Stimulated activated CD8-positive, alpha-beta memory T cell treated with anti-CD3 and anti-CD28 coated beads, Interleukin-12 subunit alpha, Interleukin-12 subunit beta, amount 100 ng/mL, for 4 hours (primary cell): ENCODE results near the gene ARV1.
"Not testable (repeated sequence)": the region's sequence is repeated elsewhere in the genome, so short reads cannot be mapped to it uniquely, and the experiment has no call there.

ENCODE experiments used
- DNase-seq: peaks from one replicate; pipeline ENCODE4 v3.0.0-alpha.2; 2020; ENCODE audit warnings: low read depth

Gene ARV1

DNA sequence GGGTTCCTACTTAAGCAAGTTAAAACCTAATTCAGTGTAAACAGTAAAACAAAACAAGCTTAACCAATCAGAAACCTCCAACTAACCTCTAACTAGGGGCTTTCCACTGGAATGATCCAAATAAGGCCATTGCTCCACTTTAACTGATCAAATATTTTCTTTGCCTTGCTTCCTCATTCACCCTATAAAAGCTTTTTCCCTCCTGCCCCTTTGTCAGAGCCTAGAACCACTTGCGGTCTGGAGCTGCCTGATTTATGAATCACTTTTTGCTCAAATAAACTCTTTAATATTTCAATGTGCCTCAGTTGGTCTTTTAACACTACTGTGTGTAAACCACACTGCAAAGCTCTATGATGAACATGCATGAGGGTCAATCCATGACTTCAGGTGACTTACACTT, 65.7 kb downstream of the ARV1 start:
- DNase-seq: no peak

- DNase-seq: no peak
These were observed 66.4 kb downstream of the ARV1 start for GRCh38 chr1:231045286-231045685.

DNA sequence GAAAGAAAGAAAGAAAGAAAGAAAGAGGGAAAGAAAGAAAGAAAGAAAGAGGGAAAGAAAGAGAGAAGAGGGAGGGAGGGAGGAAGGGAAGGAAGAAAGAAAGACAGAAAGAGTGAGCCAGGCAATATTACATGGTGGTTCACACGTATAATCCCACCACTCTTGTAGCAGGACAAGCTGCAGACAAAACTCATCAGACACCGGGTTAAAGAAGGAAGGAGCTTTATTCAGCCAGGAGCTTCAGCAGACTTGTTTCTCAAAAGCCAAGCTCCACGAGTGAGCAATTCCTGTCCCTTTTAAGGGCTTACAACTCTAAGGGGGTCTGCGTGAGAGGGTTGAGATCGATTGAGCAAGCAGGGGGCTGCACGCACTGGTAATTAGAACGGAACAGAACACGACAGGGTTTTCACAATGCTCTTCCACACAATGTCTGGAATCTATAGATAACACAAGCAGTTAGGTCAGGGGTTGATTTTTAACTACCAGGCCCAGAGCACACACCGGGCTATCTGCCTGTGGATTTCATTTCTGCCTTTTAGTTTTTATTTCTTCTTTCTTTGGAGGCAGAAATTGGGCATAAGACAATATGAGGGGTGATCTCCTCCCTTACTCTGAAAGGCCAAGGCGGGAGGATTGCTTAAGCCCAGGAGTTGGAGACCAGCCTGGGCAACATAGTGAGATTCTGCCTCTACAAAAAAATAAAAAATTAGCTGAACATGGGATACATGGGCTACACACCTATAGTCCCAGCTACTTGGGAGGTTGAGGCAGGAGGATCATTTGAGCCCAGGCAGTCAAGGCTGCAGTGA, 67.2 kb downstream of the ARV1 start:
- DNase-seq: not testable (repeated sequence)

DNA sequence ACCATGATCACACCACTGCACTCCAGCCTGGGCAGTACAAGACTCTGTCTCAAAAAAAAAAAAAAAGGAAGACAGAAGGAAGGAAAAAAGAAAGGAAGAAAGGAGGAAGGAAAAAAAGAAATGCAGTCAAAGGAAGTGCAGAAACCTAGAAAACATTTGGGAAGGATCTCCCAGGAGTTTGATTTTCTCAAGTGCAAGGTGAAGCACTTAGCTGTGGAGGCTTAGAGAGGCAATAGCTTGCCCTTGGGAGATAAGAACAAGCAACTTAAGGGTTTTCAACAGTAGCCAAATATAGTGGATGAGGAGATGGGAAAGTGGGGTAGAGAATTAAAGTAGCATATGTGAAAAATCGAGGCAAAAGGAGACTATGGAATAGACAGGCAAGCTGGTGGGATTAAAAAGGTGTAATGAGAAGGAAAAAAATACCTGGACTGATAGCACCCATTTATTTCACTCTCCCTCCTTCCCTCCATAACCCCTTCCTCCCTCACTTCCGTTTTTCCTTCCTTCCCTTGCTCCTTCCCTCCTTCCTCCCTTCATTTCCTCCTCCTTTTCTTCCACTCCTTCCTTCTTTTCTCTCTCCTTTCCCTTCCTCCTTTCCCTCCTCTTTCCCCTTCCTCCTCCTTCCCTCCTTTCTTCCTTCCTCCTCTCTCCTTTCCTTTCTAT, 68.0 kb downstream of the ARV1 start:
- no peak for DNase-seq

- DNase-seq: not testable (repeated sequence)
These were observed 68.6 kb downstream of the ARV1 start for GRCh38 chr1:231047529-231047928.

- DNase-seq: not testable (repeated sequence)
These were observed 69.5 kb downstream of the ARV1 start for GRCh38 chr1:231048419-231048818.

GRCh38 chr1:231049121-231049979, 70.5 kb downstream of the ARV1 start:
- no peak for DNase-seq
